GM21737 (cell line): Measurements from ENCODE around the gene TRAPPC1.

ENCODE experiments used
- ATAC-seq: cut with Tn5 transposase; IDR thresholded peaks from one replicate; pipeline ENCODE4 v1.9.1; 2021; ENCODE audit warnings: mild to moderate bottlenecking, moderate library complexity; ENCODE audit not compliant: unreplicated experiment

The TRAPPC1 gene

GRCh38 chr17:7881276-7882054 is 50.3 kb downstream of the TRAPPC1 start:
- no peak for ATAC-seq
